Skin epidermis (tissue), 12 donors: ENCODE measurements around the gene ADAMTS3.

Source experiments
- H3K27ac ChIP-seq, 21 experiments: fragments of 200-600 bp; sonication (generic) in 11 of 21; one replicate each; pipeline ENCODE4 v1.5.0; 2020; ENCODE audit warnings: mild to moderate bottlenecking in 3 of 21, inconsistent platforms in 2 of 21, moderate library complexity in 2 of 21
- H3K4me3 ChIP-seq, 7 experiments: fragments of 200-600 bp; sonication (generic) in 2 of 7; one replicate each; pipeline ENCODE4 v1.5.0; 2020; ENCODE audit warnings: inconsistent platforms in 2 of 7, mild to moderate bottlenecking in 2 of 7, moderate library complexity in 1 of 7

ADAMTS3 gene

DNA sequence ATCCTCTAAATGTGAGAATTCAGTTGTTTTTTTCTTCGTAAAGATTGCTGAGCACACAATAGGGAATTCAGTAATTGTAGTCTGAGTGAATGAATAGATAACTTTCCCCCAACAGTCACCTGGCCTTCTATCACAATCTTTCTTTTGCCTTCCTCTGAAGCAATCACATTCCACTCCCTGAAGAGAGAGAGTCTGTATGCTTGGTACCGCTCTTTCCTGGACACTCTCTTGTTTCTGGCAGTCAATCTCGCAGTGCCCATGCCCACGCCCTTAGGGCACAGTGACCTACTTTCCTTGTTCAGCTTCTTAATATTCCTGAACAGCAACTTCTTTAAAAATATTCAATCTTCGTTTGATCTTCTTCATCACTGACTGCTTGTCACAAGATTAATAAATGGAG lies 255.9 kb downstream of the ADAMTS3 start:
- no peak overlapping the region for H3K4me3 ChIP-seq
- peak overlapping the region in 1 of 21 experiments; percentile 24 for H3K27ac ChIP-seq

DNA sequence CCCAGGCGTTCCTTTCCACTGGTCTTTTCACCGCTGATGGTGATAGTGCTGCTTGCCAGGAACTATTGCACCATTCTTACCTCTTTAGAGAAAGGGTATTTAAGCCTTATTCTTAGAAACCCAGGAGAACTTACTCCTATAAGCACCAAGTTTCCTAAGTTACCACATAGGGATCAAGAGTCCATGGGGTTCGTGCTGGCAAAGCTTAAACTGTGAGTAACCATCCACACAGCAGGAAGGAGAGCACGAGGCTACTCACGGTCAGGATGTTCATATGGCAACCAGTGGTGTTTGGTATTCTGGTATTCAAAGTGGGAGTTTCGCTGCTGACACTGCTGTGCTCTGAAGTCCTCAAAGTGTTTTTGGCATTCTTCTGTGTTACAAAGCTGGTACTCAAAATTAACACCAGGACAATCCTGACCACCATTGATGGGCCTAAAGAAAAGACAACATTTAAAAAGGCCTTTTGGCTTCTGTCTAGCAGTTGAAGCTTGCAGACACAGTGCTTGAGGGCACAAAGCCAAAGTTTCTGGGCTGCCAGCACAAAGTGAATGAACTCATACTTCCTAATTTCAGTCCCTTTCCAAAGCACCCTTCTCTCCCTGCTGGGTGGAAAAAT lies 256.9 kb downstream of the ADAMTS3 start:
- Histone ChIP-seq H3K27ac (peak overlapping the region in 8 of 21 experiments; percentile 7 to 41 (median 19)), H3K4me3 (no peak overlapping the region)

DNA sequence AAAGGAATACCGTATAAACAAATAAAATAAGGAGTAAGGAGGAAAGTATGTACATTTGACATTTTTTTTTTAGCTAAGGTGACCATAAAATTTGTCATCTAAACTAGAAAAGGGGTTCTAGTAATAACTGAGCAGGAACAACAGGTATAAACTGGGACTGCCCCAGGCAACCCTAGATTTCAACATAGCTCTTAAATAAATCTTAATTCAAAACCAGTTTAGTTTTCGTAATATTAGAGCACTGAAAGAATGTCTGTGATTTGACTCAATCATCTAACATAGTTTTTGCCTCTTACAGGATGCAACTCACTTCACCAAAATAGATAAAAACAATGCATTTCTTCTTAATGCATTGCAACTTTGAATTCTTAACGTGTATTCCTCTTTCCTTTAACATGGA lies 257.7 kb downstream of the ADAMTS3 start:
- Histone ChIP-seq H3K27ac (peak overlapping the region in 2 of 21 experiments; percentile 16), H3K4me3 (no peak overlapping the region)

GRCh38 chr4:72305620-72306019 lies 263.4 kb downstream of the ADAMTS3 start:
- H3K4me3 ChIP-seq, result no peak overlapping the region
- no peak overlapping the region for H3K27ac ChIP-seq

- no peak overlapping the region for H3K27ac ChIP-seq
- H3K4me3 ChIP-seq, result no peak overlapping the region
Observed at GRCh38 chr4:72305080-72305479, 263.9 kb downstream of the ADAMTS3 start.

GRCh38 chr4:72302981-72303704 lies 265.9 kb downstream of the ADAMTS3 start:
- no peak overlapping the region for H3K4me3 ChIP-seq
- no peak overlapping the region for H3K27ac ChIP-seq

DNA sequence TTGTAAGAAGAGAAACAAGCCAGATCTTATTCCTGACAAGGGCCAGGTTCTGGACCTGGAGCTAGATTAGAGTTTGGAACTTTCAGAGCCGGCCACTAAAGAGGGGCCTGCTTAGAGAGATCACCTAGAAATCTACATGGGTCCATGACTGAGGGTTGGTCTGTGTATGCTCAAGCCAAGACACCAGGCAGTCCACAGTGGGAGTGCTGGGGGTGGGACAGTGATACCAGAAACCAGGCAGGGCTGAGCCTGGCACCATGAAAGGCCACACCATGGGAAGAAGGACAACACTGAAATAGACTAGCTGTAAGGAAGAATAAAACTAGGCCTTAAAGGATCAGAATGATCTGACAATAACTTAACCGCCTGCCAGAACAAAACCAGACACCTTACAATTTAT lies 267.3 kb downstream of the ADAMTS3 start:
- H3K27ac ChIP-seq, result no peak overlapping the region
- H3K4me3 ChIP-seq, result no peak overlapping the region

- Histone ChIP-seq H3K4me3 (no peak overlapping the region), H3K27ac (no peak overlapping the region)
Observed at GRCh38 chr4:72300126-72300525, 268.9 kb downstream of the ADAMTS3 start.

- Histone ChIP-seq H3K4me3 (no peak overlapping the region), H3K27ac (no peak overlapping the region)
Observed at GRCh38 chr4:72295966-72296557, 273.0 kb downstream of the ADAMTS3 start.

DNA sequence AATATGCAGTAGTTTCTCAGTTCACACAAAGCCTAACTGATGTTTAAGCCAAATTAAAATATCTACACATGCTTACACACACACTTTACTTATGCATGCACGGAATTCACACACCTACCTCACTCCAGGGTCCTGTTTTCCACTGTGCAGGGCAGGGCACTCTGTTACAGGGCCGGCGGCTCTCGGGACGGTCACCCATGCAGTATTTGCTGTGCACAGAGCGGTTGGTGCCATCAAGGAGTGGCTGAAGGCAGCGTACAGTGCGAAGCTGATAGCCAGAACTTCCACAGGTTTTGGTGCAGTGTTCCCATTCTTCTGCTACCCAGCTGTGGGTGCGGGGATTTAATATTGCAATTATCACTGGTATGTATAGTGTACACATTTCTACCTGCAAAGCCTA lies 278.3 kb downstream of the ADAMTS3 start:
- no peak overlapping the region for H3K27ac ChIP-seq
- no peak overlapping the region for H3K4me3 ChIP-seq

DNA sequence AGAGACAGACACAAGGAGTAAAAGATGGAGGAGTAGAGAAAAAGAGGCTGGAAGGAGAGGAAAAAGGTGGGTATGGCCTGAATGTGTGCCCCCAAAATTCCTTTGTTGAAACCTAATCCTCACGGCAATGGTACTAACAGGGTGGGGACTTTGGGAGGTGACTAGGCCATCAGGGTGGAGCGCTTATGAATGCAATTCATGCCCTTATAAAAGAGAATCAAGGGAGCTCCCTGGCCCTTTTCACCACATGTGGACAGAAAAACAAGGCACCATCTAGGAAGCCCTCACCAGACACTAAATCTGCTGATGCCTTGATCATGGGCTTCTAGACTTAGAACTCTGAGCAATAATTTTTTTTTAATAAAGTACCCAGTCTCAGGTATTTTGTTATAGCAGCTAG lies 282.1 kb downstream of the ADAMTS3 start:
- Histone ChIP-seq H3K4me3 (no peak overlapping the region), H3K27ac (no peak overlapping the region)

DNA sequence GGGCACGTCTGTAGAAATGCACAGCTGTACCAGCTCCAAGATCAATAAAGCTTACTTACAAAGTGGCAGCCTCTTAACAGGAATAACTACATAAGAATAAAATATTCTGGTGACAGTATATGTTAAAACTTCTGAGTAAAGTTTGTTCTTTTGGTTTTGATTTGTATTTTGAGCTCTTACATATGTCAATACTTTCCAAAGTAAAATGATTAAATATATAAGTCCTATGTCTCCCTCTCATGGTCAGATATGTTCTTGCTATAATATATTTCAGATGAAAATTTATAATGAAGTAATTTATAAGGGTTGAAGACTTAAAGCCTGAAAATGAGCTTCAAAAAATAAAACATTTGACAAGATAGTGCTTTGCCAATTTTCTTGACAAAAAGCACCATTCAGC lies 282.8 kb downstream of the ADAMTS3 start:
- no peak overlapping the region for H3K27ac ChIP-seq
- no peak overlapping the region for H3K4me3 ChIP-seq

- Histone ChIP-seq H3K4me3 (no peak overlapping the region), H3K27ac (no peak overlapping the region)
Observed at GRCh38 chr4:72283357-72283756, 285.7 kb downstream of the ADAMTS3 start.

DNA sequence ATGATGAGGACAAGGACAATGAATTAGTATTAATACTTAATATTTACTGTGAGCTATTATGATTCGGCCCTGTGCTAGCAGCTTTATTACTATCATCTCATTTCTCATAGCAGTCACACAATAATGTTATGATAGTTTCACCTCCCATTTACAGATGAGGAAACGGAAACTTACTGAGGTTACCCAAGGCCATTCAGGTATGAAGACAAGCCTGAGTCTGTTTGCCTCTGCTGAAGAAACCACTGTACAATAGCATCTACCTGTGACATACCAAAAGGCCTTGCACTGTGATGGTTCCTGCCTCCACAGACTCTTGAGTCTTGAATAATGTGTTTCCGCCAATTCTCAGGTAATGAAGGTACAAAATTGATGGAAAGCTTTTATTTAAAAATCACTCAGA lies 288.8 kb downstream of the ADAMTS3 start:
- Histone ChIP-seq H3K27ac (no peak overlapping the region), H3K4me3 (no peak overlapping the region)

DNA sequence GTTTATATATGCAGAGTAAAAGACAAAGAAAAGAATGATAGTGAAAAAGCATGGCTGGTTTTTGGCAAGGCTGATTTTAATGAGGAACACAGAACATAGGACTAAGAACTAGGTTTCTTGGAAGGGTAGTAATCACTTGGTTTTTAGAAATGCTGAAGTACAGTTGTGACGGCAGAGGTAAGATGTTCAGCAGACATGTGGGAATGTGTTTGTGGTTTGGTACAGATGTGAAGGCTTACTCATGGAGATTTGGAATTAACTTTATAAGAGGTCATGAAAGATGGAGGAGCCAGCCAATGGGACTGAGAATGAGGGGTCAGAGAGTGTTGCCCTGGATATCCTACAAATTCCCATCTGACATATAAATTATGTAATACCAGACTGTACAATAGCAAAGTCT lies 293.6 kb downstream of the ADAMTS3 start:
- no peak overlapping the region for H3K27ac ChIP-seq
- H3K4me3 ChIP-seq, result no peak overlapping the region

- H3K27ac ChIP-seq, result no peak overlapping the region
Observed at GRCh38 chr4:72274251-72274650, 294.8 kb downstream of the ADAMTS3 start.

DNA sequence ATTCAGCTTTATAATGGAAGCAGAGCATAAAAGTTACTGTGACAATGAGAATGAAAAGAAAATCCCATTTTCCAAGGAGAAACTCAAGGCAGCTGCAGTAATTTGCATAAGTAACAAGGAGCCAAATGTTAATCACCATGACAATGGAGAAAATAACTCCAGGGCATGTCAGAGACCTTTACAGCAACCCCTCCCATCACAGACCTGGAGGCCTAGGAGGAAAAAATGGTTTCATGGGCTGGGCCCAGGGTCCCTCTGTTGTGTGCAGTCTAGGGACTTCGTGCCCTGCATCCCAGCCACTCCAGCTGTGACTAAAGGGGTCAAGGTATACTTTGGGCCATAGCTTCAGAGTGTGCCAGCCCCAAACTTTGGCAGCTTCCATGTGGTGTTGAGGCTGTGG lies 313.8 kb downstream of the ADAMTS3 start:
- no peak overlapping the region for H3K4me3 ChIP-seq

More at GRCh38 chr4:72274251-72274650, 294.8 kb downstream of the ADAMTS3 start:
- no peak overlapping the region for H3K4me3 ChIP-seq

DNA sequence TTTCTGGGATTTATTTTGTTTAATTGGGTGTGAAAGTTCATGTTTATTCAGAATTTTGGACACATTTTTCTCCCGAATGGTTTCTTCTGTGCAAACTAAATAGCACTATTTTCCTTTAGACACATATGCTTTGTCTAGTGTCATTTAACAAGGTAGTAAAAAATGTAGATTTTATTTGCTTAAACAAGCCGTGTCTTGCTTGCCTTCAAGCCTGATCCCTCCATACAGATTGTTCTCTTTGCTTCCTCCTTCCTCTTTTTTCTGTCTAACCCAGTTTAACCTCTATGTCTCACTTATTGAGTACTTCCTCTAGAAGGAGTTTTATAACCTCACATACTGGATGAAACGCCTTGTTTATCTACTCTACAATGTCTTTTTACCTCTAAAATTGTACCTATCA lies 325.4 kb downstream of the ADAMTS3 start:
- Histone ChIP-seq H3K27ac (no peak overlapping the region), H3K4me3 (no peak overlapping the region)

More for the DNA sequence above, 313.8 kb downstream of the ADAMTS3 start:
- H3K27ac ChIP-seq, result no peak overlapping the region

- no peak overlapping the region for H3K27ac ChIP-seq
- H3K4me3 ChIP-seq, result no peak overlapping the region
Observed at GRCh38 chr4:72239487-72240116, 329.4 kb downstream of the ADAMTS3 start.
